Endodermal cell (in vitro differentiated cells): ENCODE results near the gene KCNIP3. TPM values are rescaled to one million over a fixed set of nuclear protein-coding genes. Genes with fewer than 3 reads are reported as not detected.

Experiments used
- DNase-seq: peaks from one replicate; pipeline ENCODE4 v3.0.0-alpha.2; 2017
- H3K27ac ChIP-seq: 2 replicates; pipeline ENCODE4 v1.5.1; 2013; ENCODE audit warnings: mild to moderate bottlenecking, low read depth, low read length, moderate library complexity
- H3K27me3 ChIP-seq: 2 replicates; pipeline ENCODE4 v1.6.1; 2013; ENCODE audit warnings: mild to moderate bottlenecking, low read length, moderate library complexity; ENCODE audit not compliant: insufficient read depth, control insufficient read depth, poor library complexity, severe bottlenecking
- H3K36me3 ChIP-seq: 2 replicates; pipeline ENCODE4 v1.7.0; 2013; ENCODE audit warnings: mild to moderate bottlenecking, low read length, moderate library complexity; ENCODE audit not compliant: control insufficient read depth, insufficient read depth
- H3K4me1 ChIP-seq: one replicate; pipeline ENCODE4 v1.7.0; 2013; ENCODE audit warnings: low read length; ENCODE audit not compliant: control insufficient read depth, insufficient read depth
- H3K4me3 ChIP-seq: 2 replicates; pipeline ENCODE4 v1.5.1; 2013; ENCODE audit warnings: mild to moderate bottlenecking, low read length, moderate library complexity
- H3K9ac ChIP-seq: 2 replicates; pipeline ENCODE4 v1.6.1; 2013; ENCODE audit warnings: mild to moderate bottlenecking, low read length, moderate library complexity; ENCODE audit not compliant: poor library complexity, severe bottlenecking; ENCODE audit errors: extremely low read depth
- H3K9me3 ChIP-seq: 2 replicates; pipeline ENCODE4 v1.6.1; 2013; ENCODE audit warnings: mild to moderate bottlenecking, low read length, moderate library complexity; ENCODE audit not compliant: control insufficient read depth
- H3K27ac Mint-ChIP-seq: 2 replicates; pipeline ENCODE4 v1.8.0; 2020; ENCODE audit warnings: mixed read lengths
- H3K27me3 Mint-ChIP-seq: 2 replicates; pipeline ENCODE4 v1.8.0; 2021; ENCODE audit warnings: mild to moderate bottlenecking, mixed read lengths; ENCODE audit not compliant: insufficient read depth
- H3K36me3 Mint-ChIP-seq: 2 replicates; pipeline ENCODE4 v1.8.0; 2020; ENCODE audit warnings: low read depth, mixed read lengths
- H3K4me1 Mint-ChIP-seq: 2 replicates; pipeline ENCODE4 v1.8.0; 2020; ENCODE audit warnings: mixed read lengths
- H3K4me3 Mint-ChIP-seq: 2 replicates; pipeline ENCODE4 v1.8.0; 2020; ENCODE audit warnings: mild to moderate bottlenecking, moderate library complexity, mixed read lengths
- H3K9me3 Mint-ChIP-seq: 2 replicates; pipeline ENCODE4 v1.8.0; 2020; ENCODE audit warnings: mild to moderate bottlenecking, mixed read lengths
- WGBS, 2 experiments: methylation state at CpG; one replicate each; pipeline versions ENCODE4 v1.1.5 to v1.1.7; 2013; ENCODE audit warnings: missing lambda C conversion rate in 2 of 2, mixed read lengths in 1 of 2; ENCODE audit not compliant: insufficient coverage in 1 of 2, insufficient read length in 1 of 2; 5-methylcytosine and 5-hydroxymethylcytosine counted together
- total RNA-seq, 2 donors: library from RNA; stranded (reverse); fragmentation: NEBNext Ultra II Directional in 1 of 2; extraction: Animal tissue kit (Norgen Biotek cat#: 25700) in 1 of 2; gene quantifications; 2 replicates in 1 of 2; 3 replicates in 1 of 2; pipeline ENCODE4 v1.2.1, GENCODE V29; 2021
- TF ChIP-seq, protein P1 (sequence below): fragments of 200-600 bp; sonication (generic); conservative IDR thresholded peaks from 2 replicates; pipeline ENCODE4 v1.5.0; 2021; ENCODE audit warnings: antibody characterized with exemption, mild to moderate bottlenecking

The KCNIP3 gene
- total RNA-seq, 2 donors from 2014 or later: 0.26 to 1.3 TPM

DNA sequence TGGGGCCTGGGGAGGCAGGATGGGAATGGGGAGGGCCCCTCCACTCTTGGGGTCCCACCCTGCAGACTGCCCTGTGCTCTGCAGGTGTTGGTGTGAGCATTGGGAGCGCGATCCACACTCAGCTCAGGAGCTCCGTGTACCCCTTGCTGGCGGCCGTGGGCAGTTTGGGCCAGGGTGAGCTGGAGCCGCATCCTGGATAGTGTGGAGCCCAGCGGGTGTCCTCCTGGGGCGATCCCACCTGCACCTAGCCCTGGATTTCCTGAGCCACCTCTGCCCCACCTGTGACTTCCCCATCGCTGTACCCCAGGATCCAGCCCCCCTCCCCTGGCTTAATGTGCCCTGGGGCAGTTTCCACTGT lies 20.3 kb upstream of the KCNIP3 start:
- TF ChIP-seq, protein P1, sequence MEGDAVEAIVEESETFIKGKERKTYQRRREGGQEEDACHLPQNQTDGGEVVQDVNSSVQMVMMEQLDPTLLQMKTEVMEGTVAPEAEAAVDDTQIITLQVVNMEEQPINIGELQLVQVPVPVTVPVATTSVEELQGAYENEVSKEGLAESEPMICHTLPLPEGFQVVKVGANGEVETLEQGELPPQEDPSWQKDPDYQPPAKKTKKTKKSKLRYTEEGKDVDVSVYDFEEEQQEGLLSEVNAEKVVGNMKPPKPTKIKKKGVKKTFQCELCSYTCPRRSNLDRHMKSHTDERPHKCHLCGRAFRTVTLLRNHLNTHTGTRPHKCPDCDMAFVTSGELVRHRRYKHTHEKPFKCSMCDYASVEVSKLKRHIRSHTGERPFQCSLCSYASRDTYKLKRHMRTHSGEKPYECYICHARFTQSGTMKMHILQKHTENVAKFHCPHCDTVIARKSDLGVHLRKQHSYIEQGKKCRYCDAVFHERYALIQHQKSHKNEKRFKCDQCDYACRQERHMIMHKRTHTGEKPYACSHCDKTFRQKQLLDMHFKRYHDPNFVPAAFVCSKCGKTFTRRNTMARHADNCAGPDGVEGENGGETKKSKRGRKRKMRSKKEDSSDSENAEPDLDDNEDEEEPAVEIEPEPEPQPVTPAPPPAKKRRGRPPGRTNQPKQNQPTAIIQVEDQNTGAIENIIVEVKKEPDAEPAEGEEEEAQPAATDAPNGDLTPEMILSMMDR: no peak
- H3K4me3 Mint-ChIP-seq: no peak overlapping the region
- 95 to 100% methylated on average over 3 to 9 of the region's 9 CpGs for WGBS, 2 experiments
- H3K27me3 Mint-ChIP-seq: no peaks in the 10 kb centered on the region
- Histone ChIP-seq H3K27me3 (no peaks in the 10 kb centered on the region), H3K9ac (no peak overlapping the region), H3K4me3 (no peak overlapping the region), H3K36me3 (no peaks in the 10 kb centered on the region), H3K4me1 (no peaks in the 10 kb centered on the region), H3K9me3 (no peaks in the 10 kb centered on the region), H3K27ac (no peak overlapping the region)
- H3K27ac Mint-ChIP-seq: no peak overlapping the region
- H3K36me3 Mint-ChIP-seq: no peaks in the 10 kb centered on the region
- H3K4me1 Mint-ChIP-seq: no peaks in the 10 kb centered on the region
- H3K9me3 Mint-ChIP-seq: no peaks in the 10 kb centered on the region
- no peak for DNase-seq

DNA sequence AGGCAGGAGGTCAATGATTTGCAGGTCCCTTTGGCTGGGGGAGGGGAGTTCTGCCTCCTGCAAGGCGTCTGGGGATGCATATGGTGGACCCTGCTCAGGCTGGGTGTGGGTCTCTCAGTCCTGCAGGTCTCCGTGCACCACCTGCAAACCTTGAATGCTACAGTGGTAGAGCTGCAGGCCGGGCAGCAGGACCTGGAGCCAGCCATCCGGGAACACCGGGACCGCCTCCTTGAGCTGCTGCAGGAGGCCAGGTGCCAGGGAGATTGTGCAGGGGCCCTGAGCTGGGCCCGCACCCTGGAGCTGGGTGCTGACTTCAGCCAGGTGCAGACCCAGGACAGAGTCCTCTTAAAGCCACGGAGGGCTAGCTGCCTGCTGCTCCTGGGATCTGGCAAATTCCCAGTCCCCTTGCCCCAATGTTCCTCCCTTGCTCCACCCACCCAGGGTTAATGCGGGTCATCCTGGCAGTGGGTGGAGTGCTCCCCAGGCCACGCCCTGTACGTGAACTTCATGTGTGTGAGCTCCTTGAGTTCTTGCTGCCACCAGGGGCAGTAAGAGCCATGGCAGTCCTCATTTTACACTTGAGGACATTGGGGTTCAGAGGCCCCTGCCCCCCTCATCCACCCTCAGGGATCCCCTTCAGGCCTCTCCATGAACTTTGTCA lies 19.8 kb upstream of the KCNIP3 start:
- DNase-seq: peak; percentile 77
- Histone ChIP-seq H3K9ac (no peak overlapping the region), H3K27me3 (no peaks in the 10 kb centered on the region), H3K4me3 (no peak overlapping the region), H3K36me3 (no peaks in the 10 kb centered on the region), H3K9me3 (no peaks in the 10 kb centered on the region), H3K27ac (no peak overlapping the region), H3K4me1 (no peaks in the 10 kb centered on the region)
- no peak overlapping the region for H3K27ac Mint-ChIP-seq
- no peak overlapping the region for H3K4me3 Mint-ChIP-seq
- no peaks in the 10 kb centered on the region for H3K4me1 Mint-ChIP-seq
- H3K36me3 Mint-ChIP-seq: no peaks in the 10 kb centered on the region
- TF ChIP-seq, protein P1: peak; percentile 47
- no peaks in the 10 kb centered on the region for H3K27me3 Mint-ChIP-seq
- WGBS, 2 experiments: 83 to 92% methylated on average over 6 to 11 of the region's 11 CpGs
- no peaks in the 10 kb centered on the region for H3K9me3 Mint-ChIP-seq

DNA sequence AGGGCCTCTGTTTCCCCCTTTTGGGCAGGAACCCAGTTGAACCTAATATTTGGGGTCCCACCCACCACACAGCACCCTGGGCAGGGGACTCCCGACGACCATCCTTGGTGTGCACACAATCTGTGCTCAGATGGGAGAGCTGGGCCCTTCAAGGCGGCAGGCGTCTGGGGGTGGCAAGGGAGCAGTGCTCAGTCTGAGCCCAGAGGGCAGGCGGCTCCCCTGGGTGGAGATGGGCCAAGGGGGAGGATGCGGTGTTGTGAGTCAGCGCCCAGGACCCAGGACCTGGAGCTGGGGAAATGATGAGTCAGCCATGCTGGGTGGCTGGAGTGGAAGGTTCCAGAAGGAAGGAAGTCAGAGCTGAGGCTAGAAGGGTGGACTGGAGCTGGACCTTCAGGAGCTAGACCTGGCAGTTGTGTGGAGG lies 19.1 kb upstream of the KCNIP3 start:
- TF ChIP-seq, protein P1: no peak
- no peaks in the 10 kb centered on the region for H3K9me3 ChIP-seq
- no peaks in the 10 kb centered on the region for H3K36me3 Mint-ChIP-seq
- no peaks in the 10 kb centered on the region for H3K4me1 Mint-ChIP-seq
- H3K4me3 Mint-ChIP-seq: no peak overlapping the region
- no peak overlapping the region for H3K27ac ChIP-seq
- no peaks in the 10 kb centered on the region for H3K27me3 ChIP-seq
- no peaks in the 10 kb centered on the region for H3K4me1 ChIP-seq
- no peaks in the 10 kb centered on the region for H3K27me3 Mint-ChIP-seq
- DNase-seq: no peak
- H3K9me3 Mint-ChIP-seq: no peaks in the 10 kb centered on the region
- H3K27ac Mint-ChIP-seq: no peak overlapping the region
- no peaks in the 10 kb centered on the region for H3K36me3 ChIP-seq
- 94 to 95% methylated on average over 3 to 7 of the region's 7 CpGs for WGBS, 2 experiments
- H3K4me3 ChIP-seq: no peak overlapping the region
- no peak overlapping the region for H3K9ac ChIP-seq
